ENCODE data around the gene AGGF1.
"Not testable (repeated sequence)": the region's sequence is repeated elsewhere in the genome, so short reads cannot be mapped to it uniquely, and the experiment has no call there.

AGGF1 gene

DNA sequence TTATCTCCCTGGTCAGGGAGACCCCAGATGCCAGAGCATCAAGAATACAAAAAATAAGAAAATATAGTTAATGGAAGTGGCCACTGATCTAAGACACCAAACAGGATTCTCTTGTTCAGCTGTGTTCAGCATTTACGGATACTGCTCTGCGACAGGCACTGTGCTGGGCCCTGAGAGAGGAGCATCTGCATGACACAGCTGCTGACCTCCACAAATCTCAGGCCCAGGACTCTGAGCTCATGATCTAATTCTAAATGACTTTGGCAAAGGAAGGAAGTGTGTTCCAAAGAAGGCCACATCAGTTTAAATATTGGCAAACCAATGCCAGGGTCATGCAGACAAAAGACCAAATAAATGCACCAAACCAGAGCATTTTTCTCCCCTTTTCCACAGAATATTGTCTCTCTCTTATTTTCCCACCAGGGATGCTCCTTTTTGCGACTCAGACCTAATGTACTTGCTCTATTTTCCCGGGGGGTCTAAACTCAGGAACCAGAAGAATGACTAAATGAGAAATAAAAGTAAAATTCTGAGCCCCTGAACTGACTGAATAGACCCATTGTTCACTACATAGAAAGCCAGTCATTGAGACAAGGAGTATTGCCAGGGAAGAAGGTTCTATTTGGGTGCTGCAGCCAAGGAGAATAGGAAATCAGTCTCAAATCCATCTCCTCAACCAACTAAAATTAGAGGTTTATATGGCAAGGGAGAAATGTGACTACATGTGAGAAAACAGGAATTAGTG lies 1.4 kb upstream of the AGGF1 start:
- no peak for DNase-seq

DNA sequence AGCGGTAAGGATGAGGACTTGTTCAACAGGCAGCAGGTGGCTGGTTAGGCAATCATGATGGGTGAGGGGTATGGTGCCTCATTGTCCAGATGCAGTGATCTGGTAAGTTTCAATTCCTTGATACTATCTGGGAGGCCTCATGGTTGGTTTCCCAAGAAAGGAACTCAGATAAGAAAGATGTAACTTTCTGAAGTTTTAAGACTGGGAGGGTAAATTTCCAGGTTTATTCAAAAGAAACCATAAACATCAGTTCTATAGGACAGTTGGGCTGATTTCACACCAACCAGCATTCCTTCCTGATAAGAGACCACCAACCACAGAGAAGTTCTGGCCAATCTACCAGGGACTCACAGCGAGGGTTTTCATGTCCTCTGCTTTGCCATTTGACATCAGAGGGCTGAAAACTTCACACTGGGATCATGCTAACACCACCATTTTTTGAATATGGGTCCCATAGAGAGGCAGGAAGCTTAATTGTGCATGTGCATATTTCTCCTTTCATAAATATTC lies 773 bp upstream of the AGGF1 start:
- DNase-seq: no peak

DNA sequence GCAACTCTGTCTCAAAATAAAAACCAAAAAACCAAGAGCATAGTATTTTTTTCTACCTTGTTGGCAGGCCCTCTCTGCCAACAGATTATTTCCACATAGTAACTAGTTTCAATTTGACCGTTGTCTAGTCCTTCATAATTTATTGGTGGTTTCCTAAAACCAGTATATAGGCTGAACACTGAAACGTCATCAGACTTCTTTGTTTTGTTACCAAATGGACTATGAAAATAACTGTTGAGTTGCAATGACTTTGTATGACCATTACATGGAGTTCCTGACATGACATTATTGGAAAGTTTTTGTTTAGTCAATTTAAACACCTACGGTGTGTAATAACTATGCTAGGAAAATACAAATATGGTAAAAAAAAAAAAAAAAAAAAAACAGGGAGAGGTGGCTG lies 1.7 kb downstream of the AGGF1 start:
- DNase-seq: no peak

DNA sequence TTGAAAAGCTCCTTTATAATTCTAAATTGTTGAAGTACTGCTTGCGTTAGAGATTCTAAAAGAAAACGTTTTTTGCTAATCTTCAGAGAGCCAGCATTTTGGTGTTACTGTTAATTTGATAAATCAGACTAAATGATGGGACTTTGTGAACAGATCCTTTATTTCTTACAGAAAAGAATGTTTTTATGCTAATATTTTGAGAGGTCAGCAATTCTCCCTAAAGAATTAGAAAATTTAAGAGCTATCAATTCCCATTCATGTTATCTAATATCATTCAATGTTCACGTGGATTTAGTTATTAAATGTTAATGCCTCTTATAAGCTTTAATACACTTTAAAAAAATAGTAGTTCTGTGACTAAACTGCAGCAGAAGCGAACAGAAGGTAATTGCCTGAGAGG lies 2.4 kb downstream of the AGGF1 start:
- DNase-seq: no peak

DNA sequence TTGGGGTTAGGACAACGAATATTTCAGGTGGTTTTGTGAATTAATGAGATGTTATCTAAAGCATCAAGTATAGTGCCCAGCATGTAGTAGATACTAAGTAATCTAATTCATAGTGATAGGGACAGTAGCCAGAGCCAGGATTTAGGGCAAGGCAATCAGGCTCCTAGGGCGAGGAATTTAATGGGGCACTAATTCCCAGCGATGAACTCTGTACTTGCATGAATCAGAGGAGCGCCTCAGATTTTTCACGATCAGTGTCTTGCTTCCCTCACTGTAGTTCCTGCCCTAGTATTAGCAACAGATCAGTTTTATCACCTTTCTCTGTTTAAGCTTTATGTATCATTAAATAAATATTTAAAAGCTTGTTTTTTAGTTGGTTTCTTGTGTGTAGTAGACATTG lies 3.1 kb downstream of the AGGF1 start:
- no peak for DNase-seq

DNA sequence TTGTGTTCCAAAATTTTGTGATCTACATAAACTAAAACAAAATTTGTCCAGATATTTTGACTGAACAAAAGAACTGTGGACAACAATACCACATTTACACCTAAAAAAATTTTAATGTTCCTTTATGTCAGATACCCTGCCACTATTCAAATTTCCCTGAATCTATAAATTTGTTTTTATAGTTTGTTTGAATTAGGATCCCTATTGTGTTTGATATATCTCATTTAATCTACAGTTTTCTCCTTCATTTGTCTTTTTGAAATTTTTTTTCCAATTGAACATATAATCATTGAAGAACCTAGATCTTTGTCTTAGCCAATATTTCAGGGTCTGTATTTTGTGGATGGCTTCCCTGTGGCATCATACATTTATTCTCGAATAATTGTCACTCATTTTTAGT lies 5.7 kb downstream of the AGGF1 start:
- DNase-seq: no peak

DNA sequence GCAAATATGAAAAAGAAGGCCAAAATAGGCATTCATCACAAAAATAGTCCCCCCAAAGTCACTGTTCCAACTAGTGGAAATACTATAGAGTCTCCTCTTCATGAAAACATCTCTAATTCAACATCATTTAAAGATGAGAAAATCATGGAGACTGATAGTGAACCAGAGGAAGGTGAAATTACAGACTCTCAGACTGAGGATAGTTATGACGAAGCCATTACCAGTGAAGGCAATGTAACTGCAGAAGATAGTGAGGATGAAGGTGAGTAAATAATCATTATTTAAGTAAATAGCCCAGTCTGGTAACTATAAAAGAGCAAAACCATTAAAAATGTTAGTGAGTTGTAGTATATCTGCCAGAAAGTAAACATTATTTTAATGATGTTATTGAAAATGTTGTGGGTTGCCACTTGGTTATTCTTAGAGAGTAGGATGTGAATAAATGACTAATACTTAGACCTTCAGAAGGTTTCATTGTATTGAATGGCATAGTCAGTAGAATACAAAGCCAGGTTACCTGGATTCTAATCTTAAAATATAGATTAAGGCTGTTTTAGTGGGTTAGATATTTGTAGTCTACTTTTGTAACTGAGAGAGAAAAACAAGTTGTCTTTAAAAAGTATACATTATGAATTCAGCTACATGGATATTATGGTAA lies 16.3 kb downstream of the AGGF1 start:
- no peak for DNase-seq

DNA sequence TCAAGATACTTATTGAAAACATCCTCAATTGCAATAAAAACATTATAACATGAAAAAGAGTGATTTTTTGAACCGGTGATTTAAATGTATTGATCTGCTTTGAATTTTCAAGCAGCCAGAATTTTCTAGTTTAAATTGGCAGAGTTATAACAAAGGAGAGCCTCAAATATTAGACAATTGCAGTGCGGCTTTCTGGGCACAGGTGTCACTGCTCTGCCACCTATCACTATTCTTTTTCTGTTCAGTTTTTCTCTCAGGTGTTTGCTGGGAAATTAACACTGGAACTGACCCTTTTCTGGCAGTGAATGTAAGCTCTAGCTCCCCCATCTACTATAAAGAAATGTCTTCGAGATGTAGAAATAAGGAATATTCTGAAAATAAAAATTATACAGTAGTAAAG lies 33.8 kb downstream of the AGGF1 start:
- no peak for DNase-seq

DNA sequence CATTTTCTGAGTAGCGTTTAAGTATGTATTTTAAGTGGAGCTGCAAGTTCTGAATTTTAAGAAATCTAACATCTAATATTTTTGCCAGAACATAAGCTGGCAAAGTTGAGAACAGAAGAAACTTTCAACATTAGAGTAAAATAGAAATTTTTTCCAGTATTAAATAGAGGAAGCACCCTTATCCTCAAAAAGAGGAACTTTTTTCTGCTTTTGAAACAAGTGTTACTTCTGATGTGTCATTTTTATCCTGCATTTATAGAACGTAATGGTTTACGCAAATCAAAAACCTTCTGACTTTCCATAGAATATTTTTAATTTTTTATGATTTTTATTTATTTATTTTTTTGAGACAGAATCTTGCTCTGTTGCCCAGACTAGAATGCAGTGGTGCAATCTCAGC lies 35.1 kb downstream of the AGGF1 start:
- no peak for DNase-seq

DNA sequence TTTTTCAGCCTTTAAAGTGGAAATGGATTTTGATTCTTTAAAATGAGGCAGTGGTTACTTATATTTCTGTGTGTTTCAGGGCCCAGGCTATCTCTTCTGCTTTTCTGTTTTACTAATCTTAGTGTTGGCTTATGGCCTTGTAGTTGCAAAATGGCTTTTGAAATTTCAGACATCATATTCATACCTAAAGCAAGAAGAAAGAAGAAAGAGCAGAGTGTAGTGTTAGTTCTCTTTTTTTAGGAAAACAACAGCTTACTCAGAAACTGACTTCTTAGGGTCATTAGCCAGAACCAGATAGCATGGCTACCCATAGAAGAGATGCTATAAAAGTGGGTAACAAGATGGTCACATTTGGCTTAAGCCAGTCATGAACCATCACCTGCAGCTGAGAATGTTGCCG lies 36.0 kb downstream of the AGGF1 start:
- DNase-seq: no peak

DNA sequence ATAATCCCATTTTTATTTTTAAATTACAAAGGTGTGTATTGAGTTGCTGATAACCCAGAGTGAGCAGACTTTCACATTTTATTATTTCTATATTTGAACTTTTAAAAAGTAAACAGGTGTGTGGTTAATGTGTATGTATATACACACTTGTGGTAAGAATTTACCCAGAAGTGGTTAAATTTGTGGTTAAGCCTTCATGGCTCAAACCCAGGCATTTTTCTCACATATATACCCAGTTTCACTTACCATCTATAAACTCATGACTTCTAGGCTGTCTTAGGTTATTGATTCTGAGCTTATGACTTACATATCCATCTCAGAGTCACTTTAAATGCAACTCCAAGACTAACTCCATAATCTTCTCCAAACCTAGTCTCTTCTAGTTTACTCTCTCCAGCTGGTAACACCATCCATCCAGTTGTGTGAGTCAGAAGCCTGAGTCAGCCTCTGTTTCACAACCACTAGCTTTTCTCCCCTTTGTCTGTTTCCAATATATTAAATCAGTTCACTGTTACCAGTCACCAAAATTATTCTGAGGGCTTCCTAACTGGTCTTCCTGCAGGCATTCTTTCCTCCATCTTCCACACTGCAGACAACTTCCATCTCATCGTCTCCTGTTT lies 36.7 kb downstream of the AGGF1 start:
- no peak for DNase-seq

DNA sequence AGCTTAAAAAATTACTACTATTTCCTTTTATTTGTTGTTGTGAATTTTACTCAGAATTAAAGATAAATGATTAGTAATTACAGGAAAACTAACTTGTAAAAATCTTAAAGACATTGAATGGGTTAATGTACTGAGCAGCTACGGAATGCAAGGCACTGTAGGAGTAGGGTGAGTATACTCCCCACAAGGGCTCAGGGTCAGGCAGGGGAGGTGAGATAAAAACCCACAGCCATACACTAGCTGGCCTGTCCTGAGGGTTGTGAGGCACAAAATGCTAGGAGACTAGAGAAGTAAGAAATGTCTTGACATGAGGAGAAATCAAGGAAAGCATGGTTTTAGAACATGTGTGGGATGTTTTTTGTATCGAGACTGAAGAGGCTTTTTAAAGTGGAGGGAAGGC lies 43.5 kb downstream of the AGGF1 start:
- DNase-seq: no peak

DNA sequence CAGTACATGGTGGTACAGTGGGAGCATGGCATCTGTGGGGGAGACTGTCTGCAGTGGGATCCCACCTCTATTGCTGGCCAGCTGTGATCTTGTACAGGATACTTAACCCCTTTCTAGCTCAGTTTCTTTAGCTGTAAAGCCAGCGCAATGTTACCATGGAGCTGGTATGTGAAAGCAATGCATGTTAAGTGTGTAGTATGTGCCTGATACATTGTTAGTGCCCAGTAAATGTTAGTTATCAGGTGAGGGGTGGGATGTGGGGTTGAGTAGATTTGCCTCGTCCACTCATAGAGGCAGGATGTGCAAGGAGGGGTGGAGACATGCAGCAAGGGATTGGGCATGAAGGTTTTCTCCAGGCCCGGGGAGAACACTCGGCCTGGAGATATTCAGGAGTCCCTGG lies 44.5 kb downstream of the AGGF1 start:
- no peak for DNase-seq

DNA sequence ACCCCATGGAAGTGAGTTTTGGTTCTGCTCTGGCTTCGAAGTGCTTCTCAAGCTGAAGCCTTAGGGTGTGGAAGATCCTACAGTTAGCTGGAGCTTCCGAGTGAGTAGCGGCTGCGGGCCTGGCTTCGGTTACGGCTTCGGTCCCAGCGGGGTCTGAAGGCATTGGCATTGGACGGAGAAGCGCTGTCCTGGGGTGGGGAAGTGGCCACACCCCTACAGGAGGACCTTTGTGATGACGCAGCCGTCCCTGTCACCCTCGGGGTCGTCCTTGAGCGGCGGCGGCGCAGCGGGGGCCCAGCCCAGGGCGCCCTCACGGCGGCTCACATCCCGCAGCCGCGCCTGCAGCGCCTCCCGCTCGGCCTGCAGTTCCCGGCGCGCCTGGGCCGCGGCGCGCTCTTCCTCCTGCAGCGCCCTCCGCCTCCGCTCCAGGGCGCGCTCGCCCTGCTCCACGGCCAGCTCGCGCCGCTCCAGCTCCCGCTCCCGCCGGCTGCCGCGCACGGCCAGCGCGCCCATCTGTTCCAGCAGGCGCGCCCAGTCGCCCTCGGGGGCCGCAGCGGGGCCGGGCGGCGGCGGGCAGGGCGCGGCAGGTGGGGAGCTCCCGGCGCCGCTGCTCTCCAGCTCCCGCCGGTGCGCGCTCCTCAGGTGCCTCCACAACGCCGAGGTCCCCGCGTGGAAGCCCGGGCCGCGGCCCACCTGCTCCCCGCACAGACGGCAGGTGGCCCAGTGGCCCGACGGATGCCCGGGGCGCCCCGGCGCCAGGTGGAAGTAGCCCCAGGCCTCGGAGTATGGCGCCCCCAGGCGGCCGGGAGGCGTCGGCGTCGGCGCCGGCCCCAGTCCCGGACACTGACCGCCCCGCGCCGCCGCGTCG lies 47.0 kb downstream of the AGGF1 start:
- DNase-seq: no peak

DNA sequence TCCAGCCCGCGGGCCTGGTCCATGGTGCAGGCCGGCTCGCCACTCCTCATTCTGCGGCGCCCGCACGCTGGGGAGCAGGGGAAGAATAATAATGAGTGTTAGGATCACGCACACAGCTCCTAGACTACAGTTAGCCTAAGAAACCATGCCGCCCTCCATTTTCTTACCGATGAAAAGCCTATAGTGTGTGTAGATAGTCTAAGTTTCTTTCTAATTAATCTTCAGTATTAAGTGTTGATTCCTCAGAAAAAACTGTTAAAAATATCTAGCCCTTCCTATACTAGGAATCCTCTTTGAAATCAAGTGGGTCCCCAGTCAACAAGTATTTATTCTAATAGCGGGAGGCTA lies 47.6 kb downstream of the AGGF1 start:
- DNase-seq: no peak

DNA sequence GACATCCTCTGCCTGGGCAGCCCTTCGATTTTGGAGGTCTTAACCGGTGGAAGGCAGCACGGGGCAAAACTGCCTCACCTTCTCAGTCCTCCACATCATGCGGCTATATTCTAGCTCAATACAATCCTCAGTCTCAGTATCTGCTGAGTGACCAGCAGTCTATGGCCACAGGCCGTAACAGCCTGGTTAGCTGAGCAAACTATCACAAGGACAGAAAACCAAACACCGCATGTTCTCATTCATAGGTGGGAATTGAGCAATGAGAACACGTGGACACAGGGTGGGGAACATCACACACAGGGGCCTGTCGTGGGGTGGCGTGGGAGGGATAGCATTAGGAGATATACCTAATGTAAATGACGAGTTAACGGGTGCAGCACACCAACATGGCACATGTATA lies 50.3 kb downstream of the AGGF1 start:
- not testable (repeated sequence) for DNase-seq

DNA sequence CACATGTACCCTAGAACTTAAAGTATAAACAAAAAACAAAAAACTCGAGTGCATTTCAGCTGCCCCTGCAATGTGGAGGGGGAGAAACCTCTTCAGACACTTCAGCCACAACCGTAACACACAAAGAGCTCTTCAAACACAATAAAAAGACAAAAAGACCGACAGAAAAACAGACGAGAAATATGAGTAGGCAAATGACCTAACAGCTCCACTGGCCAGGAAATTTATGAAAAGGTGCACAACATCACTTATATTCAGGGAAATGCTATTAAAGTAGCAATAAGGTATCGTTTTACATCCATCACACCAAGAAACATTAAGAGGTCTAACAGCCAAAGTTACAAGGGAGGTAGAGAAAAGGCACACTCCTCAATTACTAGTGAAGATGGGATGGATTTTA lies 50.7 kb downstream of the AGGF1 start:
- no peak for DNase-seq

DNA sequence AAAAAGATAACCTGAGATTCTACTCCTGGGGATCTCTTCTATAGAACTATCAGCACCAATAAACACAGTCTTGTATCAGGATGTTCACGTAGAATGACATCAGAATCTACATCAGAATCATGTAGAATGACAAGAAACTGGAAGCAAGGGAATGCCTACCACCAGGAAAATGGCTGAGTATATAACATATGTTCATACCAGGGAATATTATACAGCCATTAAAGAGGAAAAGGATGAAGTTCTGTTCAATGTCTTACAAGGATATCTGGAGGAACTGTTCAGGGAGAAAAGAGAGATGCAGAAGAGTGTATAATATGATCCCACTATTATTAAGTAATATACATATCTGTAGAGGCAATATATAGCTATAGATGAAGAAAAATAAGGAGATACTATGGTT lies 52.1 kb downstream of the AGGF1 start:
- no peak for DNase-seq

DNA sequence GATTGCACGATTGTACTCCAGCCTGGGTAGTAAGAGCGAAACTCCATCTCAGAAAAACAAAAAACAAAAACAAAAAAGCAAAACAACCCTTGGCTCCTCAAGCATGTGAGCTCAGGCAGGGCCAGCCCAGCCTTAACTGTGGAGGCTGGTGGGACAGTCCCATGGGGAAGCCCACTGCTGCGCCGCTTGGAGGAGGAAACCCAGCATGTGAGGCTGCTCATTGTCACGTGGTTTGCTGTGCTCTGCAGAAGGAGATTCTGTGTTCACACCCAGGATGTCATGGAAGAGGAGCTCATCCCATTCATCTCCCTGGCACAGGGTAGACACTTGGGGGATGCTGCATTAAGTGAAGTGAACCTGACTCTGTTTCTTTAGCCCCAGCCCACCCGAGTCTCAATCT lies 52.9 kb downstream of the AGGF1 start:
- no peak for DNase-seq

DNA sequence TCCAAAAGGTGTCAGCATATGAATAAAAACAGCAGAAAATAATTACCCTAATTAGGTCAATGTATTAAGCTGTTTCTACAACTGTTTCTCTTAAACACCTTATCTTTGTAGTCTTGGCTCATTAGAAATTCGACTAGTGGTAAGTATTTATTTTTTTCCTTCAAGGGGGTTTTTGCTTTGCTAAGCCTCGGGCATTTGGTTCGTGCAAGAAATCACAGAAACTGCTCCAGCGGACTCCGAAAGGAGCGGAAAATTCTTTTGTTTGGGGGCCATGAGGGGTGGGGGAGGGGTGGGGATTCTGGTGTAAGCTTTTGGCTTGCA lies 56.1 kb downstream of the AGGF1 start:
- DNase-seq: no peak

DNA sequence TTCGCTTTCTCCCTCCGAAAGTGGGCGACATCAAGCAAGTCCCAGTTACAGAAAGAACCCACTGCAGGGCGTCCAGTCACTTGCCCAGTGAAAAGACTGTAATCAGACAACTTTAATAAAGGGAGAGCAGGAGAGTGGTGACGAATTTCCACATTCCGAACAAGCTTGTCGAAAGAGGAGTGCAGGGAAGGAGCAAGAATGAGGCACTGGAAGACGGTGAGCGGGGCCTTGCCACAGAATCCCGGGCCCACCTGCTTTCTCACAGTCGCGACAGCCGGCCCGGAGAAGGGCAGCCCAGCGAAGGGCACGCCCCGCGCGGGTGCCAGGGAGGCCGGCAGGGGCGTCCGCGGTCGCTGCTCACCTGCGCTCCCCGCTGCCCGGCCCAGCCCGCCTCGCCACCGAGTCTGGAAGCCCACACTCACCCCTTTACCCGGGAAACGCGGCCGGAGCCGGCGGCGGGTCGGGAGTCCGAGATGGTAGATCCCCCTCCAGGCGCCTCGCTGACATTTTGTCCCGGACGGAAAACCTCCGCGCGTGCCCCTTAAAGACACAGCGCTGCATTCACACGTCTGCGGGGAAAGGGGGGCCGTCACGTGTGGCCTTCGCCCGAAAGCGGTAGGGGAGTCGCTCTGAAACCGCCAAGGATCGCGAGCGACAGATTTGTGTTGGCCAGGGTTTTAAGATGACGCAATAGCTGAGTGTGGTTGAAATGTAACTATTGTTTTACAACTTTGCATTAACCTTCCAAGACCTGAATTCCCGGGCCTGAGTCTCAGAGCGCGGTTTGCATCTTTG lies 56.7 kb downstream of the AGGF1 start, which contains the start of gene ZBED3:
TSS of gene ZBED3 (minus strand) at position 597 of the 795 bp plus-strand sequence. CDS start 9,407 bp downstream, outside the sequence.
- DNase-seq: peak; percentile 73

DNA sequence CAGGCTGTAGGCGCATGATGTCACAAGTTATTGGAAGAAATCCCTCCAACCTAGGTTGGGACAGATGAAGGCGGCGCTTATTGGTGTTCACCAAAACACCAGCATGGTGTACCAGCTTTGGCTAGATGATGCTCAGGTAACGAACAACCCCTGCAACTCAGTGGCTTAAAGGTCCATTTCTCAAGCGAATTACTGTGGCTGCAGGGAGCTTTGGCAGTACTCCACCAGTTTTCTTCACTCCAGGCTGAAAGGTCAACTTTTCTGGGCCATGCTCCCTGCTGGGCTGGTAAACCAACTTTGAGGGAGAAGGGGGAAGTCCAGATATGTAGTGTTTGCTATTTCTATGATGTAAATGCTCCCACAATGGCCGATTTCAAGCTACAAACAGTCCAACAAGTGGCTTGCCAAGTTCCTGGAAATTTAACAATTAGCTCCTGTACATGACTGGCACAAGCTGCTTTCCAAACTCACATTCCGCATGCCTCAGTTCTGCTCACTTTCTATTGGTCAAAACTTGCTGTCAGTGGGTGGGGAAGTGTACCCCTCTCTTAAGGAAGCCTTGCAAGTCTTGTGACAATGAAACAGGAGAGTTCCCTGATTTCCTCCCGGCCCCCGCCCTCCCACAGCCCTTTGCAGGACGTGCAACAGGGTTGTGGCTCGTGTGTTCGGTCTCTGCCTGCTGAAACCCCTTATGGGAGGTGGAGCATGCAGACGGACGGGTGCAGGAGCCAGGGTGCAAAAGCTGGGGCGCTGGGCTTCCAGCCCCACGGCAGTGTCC lies 57.5 kb downstream of the AGGF1 start:
- no peak for DNase-seq

Measured in NCI-H1694 treated with DMSO at 0.1 percent for 48 hours (cell line).